CD14-positive monocyte (primary cell): ENCODE measurements around the gene HPS5. TPM values are rescaled to one million over a fixed set of nuclear protein-coding genes. Genes with fewer than 3 reads are reported as not detected.
A peak's percentile ranks its signal among the peaks of the same experiment; 100 is the strongest.

Experiments
- DNase-seq, 3 donors: peaks; one replicate each; pipeline ENCODE4 v3.0.0-alpha.2; 2011 to 2022
- H2AFZ ChIP-seq: 2 replicates; pipeline ENCODE4 v1.6.0; 2012; ENCODE audit warnings: mild to moderate bottlenecking, low read depth, low read length, inconsistent platforms; ENCODE audit not compliant: insufficient read depth, poor library complexity, severe bottlenecking
- H3K27ac ChIP-seq, 2 donors: 1 replicate in 1 of 2; 2 replicates in 1 of 2; pipeline ENCODE4 v1.5.1; 2012 to 2013; ENCODE audit warnings: low read length in 2 of 2, control low read depth in 1 of 2, inconsistent platforms in 1 of 2, low read depth in 1 of 2, mild to moderate bottlenecking in 1 of 2
- H3K27me3 ChIP-seq, 2 donors: one replicate each; pipeline versions ENCODE4 v1.6.0 to v1.6.1; 2011 to 2013; ENCODE audit warnings: low read length in 2 of 2; ENCODE audit not compliant: control insufficient read depth in 2 of 2, insufficient read depth in 2 of 2
- H3K36me3 ChIP-seq, 2 donors: replicated peaks in 1 of 2; 1 replicate in 1 of 2; 2 replicates in 1 of 2; pipeline versions ENCODE4 v1.5.1 to v1.6.1; 2012 to 2013; ENCODE audit warnings: low read length in 2 of 2, control low read depth in 1 of 2, inconsistent platforms in 1 of 2, mild to moderate bottlenecking in 1 of 2; ENCODE audit not compliant: insufficient read depth in 2 of 2, control insufficient read depth in 1 of 2
- H3K4me1 ChIP-seq, 2 donors: 1 replicate in 1 of 2; 2 replicates in 1 of 2; pipeline versions ENCODE4 v1.5.1 to v1.6.1; 2012 to 2013; ENCODE audit warnings: low read length in 2 of 2, control low read depth in 1 of 2, inconsistent platforms in 1 of 2, mild to moderate bottlenecking in 1 of 2, moderate library complexity in 1 of 2; ENCODE audit not compliant: insufficient read depth in 2 of 2, control insufficient read depth in 1 of 2
- H3K4me2 ChIP-seq: replicated peaks from 2 replicates; pipeline ENCODE3; 2012; ENCODE audit warnings: low read length, moderate library complexity, mild to moderate bottlenecking; ENCODE audit not compliant: poor library complexity, severe bottlenecking; ENCODE audit errors: extremely low read depth
- H3K4me3 ChIP-seq, 3 experiments: fragments of 200-600 bp in 1 of 3; sonication (generic) in 1 of 3; replicated peaks in 1 of 3; 1 replicate in 2 of 3; 2 replicates in 1 of 3; pipeline ENCODE4 v1.5.1; 2011 to 2013; ENCODE audit warnings: low read length in 3 of 3, mild to moderate bottlenecking in 3 of 3, control low read depth in 2 of 3, low read depth in 2 of 3, inconsistent platforms in 1 of 3, moderate library complexity in 1 of 3
- H3K79me2 ChIP-seq: 2 replicates; pipeline ENCODE4 v1.6.0; 2012; ENCODE audit warnings: mild to moderate bottlenecking, control low read depth, inconsistent platforms, low read length, moderate library complexity; ENCODE audit not compliant: insufficient read depth
- H3K9ac ChIP-seq: 2 replicates; pipeline ENCODE4 v1.6.0; 2017; ENCODE audit warnings: low read length, mild to moderate bottlenecking; ENCODE audit not compliant: insufficient read depth, poor library complexity, severe bottlenecking
- H3K9me3 ChIP-seq, 2 donors: replicated peaks in 1 of 2; 1 replicate in 1 of 2; 2 replicates in 1 of 2; pipeline versions ENCODE4 v1.5.1 to v1.6.1; 2012 to 2013; ENCODE audit warnings: low read length in 2 of 2, control low read depth in 1 of 2; ENCODE audit not compliant: control insufficient read depth in 1 of 2, insufficient read depth in 1 of 2
- H4K20me1 ChIP-seq: 2 replicates; pipeline ENCODE4 v1.6.0; 2012; ENCODE audit warnings: mild to moderate bottlenecking, low read length, control low read depth, moderate library complexity; ENCODE audit not compliant: insufficient read depth
- H3K27ac Mint-ChIP-seq, 7 donors: one replicate each; pipeline ENCODE4 v1.8.0; 2020; ENCODE audit warnings: mild to moderate bottlenecking in 7 of 7, mixed read lengths in 7 of 7, moderate library complexity in 6 of 7, inconsistent platforms in 2 of 7
- H3K27me3 Mint-ChIP-seq, 3 donors: one replicate each; pipeline ENCODE4 v1.8.0; 2021 to 2022; ENCODE audit warnings: low read depth in 3 of 3, mild to moderate bottlenecking in 3 of 3, mixed read lengths in 3 of 3, moderate library complexity in 3 of 3, inconsistent platforms in 1 of 3
- H3K36me3 Mint-ChIP-seq, 2 donors: one replicate each; pipeline ENCODE4 v1.8.0; 2020; ENCODE audit warnings: mixed read lengths in 2 of 2, inconsistent platforms in 1 of 2, mild to moderate bottlenecking in 1 of 2
- H3K4me1 Mint-ChIP-seq: one replicate; pipeline ENCODE4 v1.8.0; 2020; ENCODE audit warnings: mild to moderate bottlenecking, mixed read lengths
- H3K4me3 Mint-ChIP-seq, 2 donors: one replicate each; pipeline ENCODE4 v1.8.0; 2020; ENCODE audit warnings: mild to moderate bottlenecking in 2 of 2, mixed read lengths in 2 of 2, moderate library complexity in 1 of 2
- H3K9me3 Mint-ChIP-seq, 7 donors: one replicate each; pipeline ENCODE4 v1.8.0; 2020 to 2022; ENCODE audit warnings: mixed read lengths in 7 of 7, mild to moderate bottlenecking in 6 of 7, moderate library complexity in 6 of 7, inconsistent platforms in 2 of 7
- CTCF ChIP-seq: fragments of 200-600 bp; IDR thresholded peaks from one replicate; pipeline ENCODE4 v1.8.0; 2022; ENCODE audit warnings: antibody characterized with exemption, mild to moderate bottlenecking
- WGBS: methylation state at CpG from one replicate; pipeline ENCODE4 v1.1.5; 2013; ENCODE audit warnings: missing lambda C conversion rate; ENCODE audit not compliant: insufficient coverage; 5-methylcytosine and 5-hydroxymethylcytosine counted together
- intact Hi-C, 2 donors: fragments of 100-400 bp; cut with micrococcal nuclease; formaldehyde crosslinking; loops; one replicate each; pipeline versions ENCODE4 v1.15.0 to v1.15.1; 2023
- polyA plus RNA-seq, 3 donors: library from polyadenylated mRNA; depleted of rRNA in 1 of 3; unstranded in 2 of 3; stranded (reverse) in 1 of 3; fragments of 300-500 nt in 2 of 3; fragments of >200 nt in 1 of 3; fragmentation: Illumina TruSeq in 2 of 3; gene quantifications; 1 replicate in 2 of 3; 2 replicates in 1 of 3; pipeline ENCODE4 v1.2.3, GENCODE V29; 2012 to 2021

HPS5 gene
- polyA plus RNA-seq, 3 donors: 11.4 to 17.7 (median 12.9) TPM

GRCh38 chr11:18288911-18289310 lies 33.0 kb downstream of the HPS5 start:
- H3K27me3 Mint-ChIP-seq: no peaks in the 10 kb centered on the region
- H3K9me3 Mint-ChIP-seq: no peaks in the 10 kb centered on the region
- H3K36me3 ChIP-seq: peaks cover 94 to 98% of the 10 kb centered on the region in 2 donors
- no CpG with 5 or more reads among the region's 4 CpGs for WGBS
- no peaks in the 10 kb centered on the region for H4K20me1 ChIP-seq
- no peak overlapping the region for H3K27ac ChIP-seq
- peaks cover 83 to 90% of the 10 kb centered on the region in 2 donors for H3K36me3 Mint-ChIP-seq
- H3K9ac ChIP-seq: no peak overlapping the region
- H3K27ac Mint-ChIP-seq: peak overlapping the region in 1 of 7 donors; percentile 47
- H3K4me3 Mint-ChIP-seq: no peak overlapping the region
- H3K4me3 ChIP-seq: no peak overlapping the region
- TF ChIP-seq CTCF: no peak
- H3K79me2 ChIP-seq: no peaks in the 10 kb centered on the region
- no peaks in the 10 kb centered on the region for H3K4me1 Mint-ChIP-seq
- H3K4me2 ChIP-seq: no peak overlapping the region
- intact Hi-C loops: no loop called here
- H2AFZ ChIP-seq: no peak overlapping the region
- no peaks in the 10 kb centered on the region for H3K9me3 ChIP-seq
- DNase-seq: no peak
- no peaks in the 10 kb centered on the region for H3K27me3 ChIP-seq
- no peaks in the 10 kb centered on the region for H3K4me1 ChIP-seq

GRCh38 chr11:18285841-18286240 lies 36.1 kb downstream of the HPS5 start:
- H3K9ac ChIP-seq: no peak overlapping the region
- H3K27me3 Mint-ChIP-seq: no peaks in the 10 kb centered on the region
- H3K27me3 ChIP-seq: no peaks in the 10 kb centered on the region
- intact Hi-C loops: no loop called here
- H3K27ac ChIP-seq: no peak overlapping the region
- peaks cover 9% of the 10 kb centered on the region for H3K4me1 Mint-ChIP-seq
- DNase-seq: no peak
- peaks cover 10 to 18% of the 10 kb centered on the region in 2 donors for H3K4me1 ChIP-seq
- peaks cover 71 to 82% of the 10 kb centered on the region in 2 donors for H3K36me3 Mint-ChIP-seq
- TF ChIP-seq CTCF: no peak
- 100% methylated on average over 1 of the region's 1 CpG for WGBS
- no peaks in the 10 kb centered on the region for H3K9me3 Mint-ChIP-seq
- no peaks in the 10 kb centered on the region for H3K9me3 ChIP-seq
- H3K79me2 ChIP-seq: no peaks in the 10 kb centered on the region
- H4K20me1 ChIP-seq: no peaks in the 10 kb centered on the region
- H3K36me3 ChIP-seq: peaks cover 72 to 93% of the 10 kb centered on the region in 2 donors
- no peak overlapping the region for H3K4me3 ChIP-seq
- H2AFZ ChIP-seq: no peak overlapping the region
- H3K4me3 Mint-ChIP-seq: no peak overlapping the region
- H3K27ac Mint-ChIP-seq: peak overlapping the region in 1 of 7 donors; percentile 75
- no peak overlapping the region for H3K4me2 ChIP-seq
